Natural killer cell (primary cell): ENCODE data around the gene BTD. TPM values are rescaled to one million over a fixed set of nuclear protein-coding genes. Genes with fewer than 3 reads are reported as not detected.
"Not testable (repeated sequence)": the region's sequence is repeated elsewhere in the genome, so short reads cannot be mapped to it uniquely, and the experiment has no call there.

Experiments
- ATAC-seq, 3 donors: fragments of 150-1000 bp in 2 of 3; fragments of 200-7000 bp in 1 of 3; cut with Tn5 transposase; 1 replicate in 1 of 3; 2 replicates in 2 of 3; pipeline ENCODE4 v1.10.0; 2021; ENCODE audit warnings: mild to moderate bottlenecking in 2 of 3, moderate library complexity in 2 of 3
- DNase-seq, 2 donors: peaks; one replicate each; pipeline versions ENCODE4 v3.0.0 to v3.0.0-alpha.2; 2013 to 2021; ENCODE audit warnings: mixed read lengths in 1 of 2
- H3K27ac ChIP-seq: one replicate; pipeline ENCODE4 v1.5.1; 2013; ENCODE audit warnings: mild to moderate bottlenecking, low read length
- H3K27me3 ChIP-seq: one replicate; pipeline ENCODE4 v1.6.1; 2013; ENCODE audit warnings: low read length; ENCODE audit not compliant: control insufficient read depth, insufficient read depth
- H3K36me3 ChIP-seq: one replicate; pipeline ENCODE4 v1.6.1; 2013; ENCODE audit warnings: low read length; ENCODE audit not compliant: control insufficient read depth, insufficient read depth
- H3K4me1 ChIP-seq: one replicate; pipeline ENCODE4 v1.6.1; 2013; ENCODE audit warnings: low read length; ENCODE audit not compliant: control insufficient read depth, insufficient read depth
- H3K4me3 ChIP-seq: one replicate; pipeline ENCODE4 v1.5.1; 2013; ENCODE audit warnings: low read length
- H3K9me3 ChIP-seq: one replicate; pipeline ENCODE4 v1.6.1; 2013; ENCODE audit warnings: low read length; ENCODE audit not compliant: control insufficient read depth, insufficient read depth
- H3K27ac Mint-ChIP-seq, 2 donors: one replicate each; pipeline ENCODE4 v1.8.0; 2022; ENCODE audit warnings: mild to moderate bottlenecking in 2 of 2, mixed read lengths in 2 of 2, moderate library complexity in 1 of 2
- H3K27me3 Mint-ChIP-seq, 2 donors: one replicate each; pipeline ENCODE4 v1.8.0; 2022; ENCODE audit warnings: low read depth in 2 of 2, mixed read lengths in 2 of 2
- H3K36me3 Mint-ChIP-seq: one replicate; pipeline ENCODE4 v1.8.0; 2022; ENCODE audit warnings: mixed read lengths
- H3K4me1 Mint-ChIP-seq, 2 donors: one replicate each; pipeline ENCODE4 v1.8.0; 2022; ENCODE audit warnings: mixed read lengths in 2 of 2
- H3K4me3 Mint-ChIP-seq: one replicate; pipeline ENCODE4 v1.8.0; 2022; ENCODE audit warnings: mild to moderate bottlenecking, moderate library complexity, mixed read lengths
- H3K9me3 Mint-ChIP-seq, 2 donors: one replicate each; pipeline ENCODE4 v1.8.0; 2022; ENCODE audit warnings: mixed read lengths in 2 of 2
- CTCF ChIP-seq: fragments of 200-600 bp; IDR thresholded peaks from one replicate; pipeline ENCODE4 v1.8.0; 2022; ENCODE audit warnings: antibody characterized with exemption
- WGBS: methylation state at CpG from one replicate; pipeline ENCODE4 v1.1.7; 2013; ENCODE audit warnings: missing lambda C conversion rate; ENCODE audit not compliant: insufficient coverage; 5-methylcytosine and 5-hydroxymethylcytosine counted together
- intact Hi-C: fragments of 100-400 bp; cut with micrococcal nuclease; formaldehyde crosslinking; loops from one replicate; pipeline ENCODE4 v1.14.2; 2022
- total RNA-seq, 4 donors: library from RNA; stranded (reverse); fragments of 120-200 nt in 1 of 4; gene quantifications; one replicate each; pipeline versions ENCODE4 v1.2.3 to v1.2.4, GENCODE V29; 2013 to 2022

BTD gene
- total RNA-seq, 3 donors from 2014 or later (not counting 1 experiment from before 2014, with no cell fraction given): 19.9 to 27.5 (median 23.6) TPM

- H3K4me1 ChIP-seq: peaks cover 11% of the 10 kb centered on the region
- no peaks in the 10 kb centered on the region for H3K9me3 ChIP-seq
- Mint-ChIP-seq H3K27me3 (no peaks in the 10 kb centered on the region), H3K36me3 (peaks cover 21% of the 10 kb centered on the region), H3K9me3 (no peaks in the 10 kb centered on the region), H3K27ac (no peak overlapping the region), H3K4me3 (no peak overlapping the region), H3K4me1 (peaks cover 26 to 32% of the 10 kb centered on the region in 2 donors)
- WGBS: 100% methylated on average over 1 of the region's 2 CpGs
- intact Hi-C loops: no loop called here
- no peaks in the 10 kb centered on the region for H3K27me3 ChIP-seq
- ATAC-seq (no peak), DNase-seq (no peak)
- H3K4me3 ChIP-seq: no peak overlapping the region
- TF ChIP-seq CTCF: no peak
- peaks cover 34% of the 10 kb centered on the region for H3K36me3 ChIP-seq
- no peak overlapping the region for H3K27ac ChIP-seq
Measured at GRCh38 chr3:15595955-15596354, 5.6 kb upstream of the BTD start.

DNA sequence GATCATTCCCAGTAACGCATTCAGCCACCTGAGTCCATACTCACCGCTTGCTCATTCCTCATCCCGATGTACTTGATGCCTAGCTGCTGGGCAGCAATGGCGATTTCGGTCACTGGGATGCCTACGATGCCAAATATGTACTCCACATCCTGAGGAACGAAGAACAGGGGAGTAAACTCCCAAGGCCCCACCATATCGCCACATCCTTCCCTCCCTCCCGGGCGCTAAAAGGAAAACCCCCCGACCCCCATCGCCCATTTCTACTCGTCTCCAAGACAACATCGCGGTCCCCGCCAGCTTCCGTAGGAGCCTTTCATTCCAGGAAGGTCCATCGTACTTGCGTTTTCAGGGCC, 523 bp upstream of the BTD start:
- Mint-ChIP-seq H3K9me3 (no peaks in the 10 kb centered on the region), H3K4me1 (peaks cover 45 to 54% of the 10 kb centered on the region in 2 donors), H3K27ac (peak overlapping the region; percentile 94 to 97), H3K36me3 (peaks cover 21% of the 10 kb centered on the region), H3K4me3 (peak overlapping the region; percentile 99), H3K27me3 (no peaks in the 10 kb centered on the region)
- Histone ChIP-seq H3K9me3 (no peaks in the 10 kb centered on the region), H3K4me1 (peaks cover 16% of the 10 kb centered on the region), H3K4me3 (peak overlapping the region; percentile 92), H3K27me3 (no peaks in the 10 kb centered on the region), H3K27ac (peak overlapping the region; percentile 80), H3K36me3 (peaks cover 27% of the 10 kb centered on the region)
- no peak for TF ChIP-seq CTCF
- DNase-seq (no peak), ATAC-seq (peak; percentile 0 to 3 (median 0))
- intact Hi-C loops: no loop called here
- WGBS: under 1% methylated on average over 19 of the region's 19 CpGs

GRCh38 chr3:15602146-15602536, 596 bp downstream of the BTD start:
- Mint-ChIP-seq H3K27ac (peak overlapping the region; percentile 94 to 97), H3K27me3 (no peaks in the 10 kb centered on the region), H3K4me3 (peak overlapping the region; percentile 99), H3K36me3 (peaks cover 16% of the 10 kb centered on the region), H3K4me1 (peaks cover 48 to 54% of the 10 kb centered on the region in 2 donors), H3K9me3 (no peaks in the 10 kb centered on the region)
- WGBS: 3% methylated on average over 8 of the region's 9 CpGs
- Histone ChIP-seq H3K36me3 (peaks cover 21% of the 10 kb centered on the region), H3K27me3 (no peaks in the 10 kb centered on the region), H3K27ac (peak overlapping the region; percentile 80), H3K4me3 (peak overlapping the region; percentile 92), H3K9me3 (no peaks in the 10 kb centered on the region), H3K4me1 (peaks cover 16% of the 10 kb centered on the region)
- DNase-seq (no peak), ATAC-seq (peak in 1 of 3 donors; percentile 0)
- no peak for TF ChIP-seq CTCF
- intact Hi-C loops: no loop called here

DNA sequence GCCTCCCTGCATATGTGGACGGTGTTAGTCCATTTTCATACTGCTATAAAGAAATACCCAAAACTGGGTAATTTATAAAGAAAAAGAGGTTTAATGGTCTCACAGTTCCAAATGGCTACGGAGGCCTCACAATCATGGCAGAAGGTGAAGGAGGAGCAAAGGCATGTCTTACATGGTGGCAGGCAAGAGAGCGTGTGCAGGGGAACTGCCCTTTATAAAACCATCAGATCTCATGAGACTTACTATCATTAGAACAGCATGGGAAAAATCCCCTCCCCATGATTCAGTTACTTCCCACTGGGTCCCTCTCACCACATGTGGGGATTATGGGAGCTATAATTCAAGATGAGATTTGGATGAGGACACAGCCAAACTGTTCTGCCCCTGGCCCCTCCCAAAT, 1.3 kb downstream of the BTD start:
- WGBS: 100% methylated on average over 1 of the region's 3 CpGs
- H3K27me3 ChIP-seq, H3K4me3 ChIP-seq, H3K9me3 Mint-ChIP-seq, intact Hi-C loops, H3K9me3 ChIP-seq, DNase-seq, H3K27me3 Mint-ChIP-seq, H3K36me3 Mint-ChIP-seq, ATAC-seq: not testable (repeated sequence)
- H3K4me1 ChIP-seq: peaks cover 16% of the 10 kb centered on the region
- Mint-ChIP-seq H3K4me1 (peaks cover 48 to 50% of the 10 kb centered on the region in 2 donors), H3K4me3 (peak overlapping the region; percentile 99), H3K27ac (peak overlapping the region; percentile 94 to 97)
- H3K27ac ChIP-seq: peak overlapping the region; percentile 80
- peaks cover 15% of the 10 kb centered on the region for H3K36me3 ChIP-seq

DNA sequence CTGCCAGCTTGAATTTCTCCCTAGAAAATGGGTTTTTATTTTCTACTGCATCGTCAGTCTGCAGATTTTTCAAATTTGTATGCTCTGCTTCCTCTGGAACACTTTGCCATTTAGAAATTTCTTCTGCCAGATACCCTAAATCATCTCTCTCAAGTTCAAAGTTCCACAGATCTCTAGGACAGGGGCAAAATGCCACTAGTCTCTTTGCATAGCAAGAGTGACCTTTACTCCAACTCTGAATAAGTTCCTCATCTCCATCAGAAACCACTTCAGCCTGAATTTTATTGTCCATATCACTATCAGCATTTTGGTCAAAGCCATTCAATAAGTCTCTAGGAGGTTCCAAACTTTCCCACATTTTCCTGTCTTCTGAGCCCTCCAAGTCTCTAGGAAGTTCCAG, 3.0 kb downstream of the BTD start:
- H3K4me3 ChIP-seq, H3K36me3 ChIP-seq, intact Hi-C loops, H3K9me3 ChIP-seq, H3K27ac Mint-ChIP-seq, DNase-seq, ATAC-seq, H3K27me3 ChIP-seq, H3K36me3 Mint-ChIP-seq, H3K27ac ChIP-seq, H3K27me3 Mint-ChIP-seq, H3K9me3 Mint-ChIP-seq: not testable (repeated sequence)
- 100% methylated on average over 1 of the region's 1 CpG for WGBS
- peaks cover 36% of the 10 kb centered on the region in 2 donors for H3K4me1 Mint-ChIP-seq
- peaks cover 16% of the 10 kb centered on the region for H3K4me1 ChIP-seq
- H3K4me3 Mint-ChIP-seq: peak overlapping the region; percentile 75
